ENCODE measurements around the gene PIK3C2G.

- TF ChIP-seq, protein P1, sequence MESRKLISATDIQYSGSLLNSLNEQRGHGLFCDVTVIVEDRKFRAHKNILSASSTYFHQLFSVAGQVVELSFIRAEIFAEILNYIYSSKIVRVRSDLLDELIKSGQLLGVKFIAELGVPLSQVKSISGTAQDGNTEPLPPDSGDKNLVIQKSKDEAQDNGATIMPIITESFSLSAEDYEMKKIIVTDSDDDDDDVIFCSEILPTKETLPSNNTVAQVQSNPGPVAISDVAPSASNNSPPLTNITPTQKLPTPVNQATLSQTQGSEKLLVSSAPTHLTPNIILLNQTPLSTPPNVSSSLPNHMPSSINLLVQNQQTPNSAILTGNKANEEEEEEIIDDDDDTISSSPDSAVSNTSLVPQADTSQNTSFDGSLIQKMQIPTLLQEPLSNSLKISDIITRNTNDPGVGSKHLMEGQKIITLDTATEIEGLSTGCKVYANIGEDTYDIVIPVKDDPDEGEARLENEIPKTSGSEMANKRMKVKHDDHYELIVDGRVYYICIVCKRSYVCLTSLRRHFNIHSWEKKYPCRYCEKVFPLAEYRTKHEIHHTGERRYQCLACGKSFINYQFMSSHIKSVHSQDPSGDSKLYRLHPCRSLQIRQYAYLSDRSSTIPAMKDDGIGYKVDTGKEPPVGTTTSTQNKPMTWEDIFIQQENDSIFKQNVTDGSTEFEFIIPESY (IDR thresholded peaks at IDR 0.05): no peak
- TF ChIP-seq FOXA1 (IDR thresholded peaks at IDR 0.05): no peak
- TF ChIP-seq, protein P2, sequence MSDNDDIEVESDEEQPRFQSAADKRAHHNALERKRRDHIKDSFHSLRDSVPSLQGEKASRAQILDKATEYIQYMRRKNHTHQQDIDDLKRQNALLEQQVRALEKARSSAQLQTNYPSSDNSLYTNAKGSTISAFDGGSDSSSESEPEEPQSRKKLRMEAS (IDR thresholded peaks at IDR 0.05): no peak
- TF ChIP-seq, protein P3, sequence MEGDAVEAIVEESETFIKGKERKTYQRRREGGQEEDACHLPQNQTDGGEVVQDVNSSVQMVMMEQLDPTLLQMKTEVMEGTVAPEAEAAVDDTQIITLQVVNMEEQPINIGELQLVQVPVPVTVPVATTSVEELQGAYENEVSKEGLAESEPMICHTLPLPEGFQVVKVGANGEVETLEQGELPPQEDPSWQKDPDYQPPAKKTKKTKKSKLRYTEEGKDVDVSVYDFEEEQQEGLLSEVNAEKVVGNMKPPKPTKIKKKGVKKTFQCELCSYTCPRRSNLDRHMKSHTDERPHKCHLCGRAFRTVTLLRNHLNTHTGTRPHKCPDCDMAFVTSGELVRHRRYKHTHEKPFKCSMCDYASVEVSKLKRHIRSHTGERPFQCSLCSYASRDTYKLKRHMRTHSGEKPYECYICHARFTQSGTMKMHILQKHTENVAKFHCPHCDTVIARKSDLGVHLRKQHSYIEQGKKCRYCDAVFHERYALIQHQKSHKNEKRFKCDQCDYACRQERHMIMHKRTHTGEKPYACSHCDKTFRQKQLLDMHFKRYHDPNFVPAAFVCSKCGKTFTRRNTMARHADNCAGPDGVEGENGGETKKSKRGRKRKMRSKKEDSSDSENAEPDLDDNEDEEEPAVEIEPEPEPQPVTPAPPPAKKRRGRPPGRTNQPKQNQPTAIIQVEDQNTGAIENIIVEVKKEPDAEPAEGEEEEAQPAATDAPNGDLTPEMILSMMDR (IDR thresholded peaks at IDR 0.05; ENCODE audit: low read depth, low read length, missing input control): no peak
- TF ChIP-seq ATF3 (IDR thresholded peaks at IDR 0.05): no peak
- no peak for TF ChIP-seq REST (IDR thresholded peaks at IDR 0.05)
- TF ChIP-seq HNF4G (IDR thresholded peaks at IDR 0.05): no peak
- TF ChIP-seq EGR1 (IDR thresholded peaks at IDR 0.05; ENCODE audit: low read depth in 2 of 2): no peak
- TF ChIP-seq TAF1 (conservative IDR thresholded peaks at IDR 0.05): no peak
- TF ChIP-seq RAD21 (IDR thresholded peaks at IDR 0.05): no peak
- no peak for TF ChIP-seq YY1 (IDR thresholded peaks at IDR 0.05)
- TF ChIP-seq GABPA (IDR thresholded peaks at IDR 0.05 in 1 of 2, conservative IDR thresholded peaks at IDR 0.05 in 1 of 2): no peak
- TF ChIP-seq SP1 (IDR thresholded peaks at IDR 0.05): no peak
Measured at GRCh38 chr12:18470251-18470650, 208.9 kb downstream of the PIK3C2G start.
